Stimulated activated CD8-positive, alpha-beta memory T cell treated with anti-CD3 and anti-CD28 coated beads, Interleukin-15, amount 100 ng/mL, for 24 hours (primary cell): ENCODE results near the gene OLFML2A.

Experiments used
- DNase-seq: peaks from one replicate; pipeline ENCODE4 v3.0.0-alpha.2; 2020; ENCODE audit warnings: low read depth

Gene OLFML2A

GRCh38 chr9:124797343-124798103 is 20.6 kb downstream of the OLFML2A start:
- no peak for DNase-seq

GRCh38 chr9:124799274-124800006 is 22.5 kb downstream of the OLFML2A start:
- DNase-seq: no peak

GRCh38 chr9:124800306-124801259 is 23.6 kb downstream of the OLFML2A start:
- DNase-seq: no peak

- DNase-seq: no peak
These were observed 24.4 kb downstream of the OLFML2A start for GRCh38 chr9:124801356-124801755.

GRCh38 chr9:124802426-124802825 is 25.5 kb downstream of the OLFML2A start:
- DNase-seq: no peak

- no peak for DNase-seq
These were observed 27.0 kb downstream of the OLFML2A start for GRCh38 chr9:124803911-124804310.

GRCh38 chr9:124805186-124805585 is 28.3 kb downstream of the OLFML2A start:
- no peak for DNase-seq

- no peak for DNase-seq
These were observed 31.5 kb downstream of the OLFML2A start for GRCh38 chr9:124808246-124808956.

- no peak for DNase-seq
These were observed 32.3 kb downstream of the OLFML2A start for GRCh38 chr9:124809211-124809610.

- DNase-seq: no peak
These were observed 33.0 kb downstream of the OLFML2A start for GRCh38 chr9:124809741-124810500.

- no peak for DNase-seq
These were observed 33.9 kb downstream of the OLFML2A start for GRCh38 chr9:124810663-124811355.

GRCh38 chr9:124812441-124812876 is 35.5 kb downstream of the OLFML2A start:
- DNase-seq: no peak

GRCh38 chr9:124813041-124813440 is 36.1 kb downstream of the OLFML2A start:
- DNase-seq: no peak

GRCh38 chr9:124813501-124814163 is 36.7 kb downstream of the OLFML2A start:
- no peak for DNase-seq

GRCh38 chr9:124814164-124814535 is 37.2 kb downstream of the OLFML2A start:
- DNase-seq: no peak

GRCh38 chr9:124815601-124816000 is 38.7 kb downstream of the OLFML2A start:
- DNase-seq: no peak

- no peak for DNase-seq
These were observed 41.7 kb downstream of the OLFML2A start for GRCh38 chr9:124818431-124819281.

GRCh38 chr9:124820698-124821623 is 44.0 kb downstream of the OLFML2A start:
- no peak for DNase-seq
